ENCODE measurements around the gene EIF4E2.

DNA sequence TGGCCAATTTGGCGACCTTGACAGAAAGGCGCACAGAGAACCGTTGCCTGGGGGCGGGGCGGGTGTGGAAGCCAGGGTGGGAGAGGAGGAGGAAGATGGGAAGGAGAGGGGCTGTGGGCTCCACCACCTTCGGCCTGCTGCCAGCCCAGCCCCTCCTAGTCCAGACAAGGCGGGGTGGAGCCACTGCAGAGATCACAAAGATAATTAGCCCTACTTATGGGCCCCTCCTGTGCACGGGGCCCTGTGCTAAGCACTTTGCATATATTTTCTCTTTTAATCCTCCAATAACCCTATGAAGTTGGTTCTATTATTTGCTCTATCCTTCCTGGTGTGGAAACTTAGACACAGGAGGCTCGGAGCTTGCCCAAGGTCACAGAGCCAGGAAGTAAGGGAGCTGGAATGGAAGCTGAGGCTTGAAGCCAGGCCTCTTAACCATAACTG lies 49.1 kb upstream of the EIF4E2 start:
- TF ChIP-seq, protein P1, sequence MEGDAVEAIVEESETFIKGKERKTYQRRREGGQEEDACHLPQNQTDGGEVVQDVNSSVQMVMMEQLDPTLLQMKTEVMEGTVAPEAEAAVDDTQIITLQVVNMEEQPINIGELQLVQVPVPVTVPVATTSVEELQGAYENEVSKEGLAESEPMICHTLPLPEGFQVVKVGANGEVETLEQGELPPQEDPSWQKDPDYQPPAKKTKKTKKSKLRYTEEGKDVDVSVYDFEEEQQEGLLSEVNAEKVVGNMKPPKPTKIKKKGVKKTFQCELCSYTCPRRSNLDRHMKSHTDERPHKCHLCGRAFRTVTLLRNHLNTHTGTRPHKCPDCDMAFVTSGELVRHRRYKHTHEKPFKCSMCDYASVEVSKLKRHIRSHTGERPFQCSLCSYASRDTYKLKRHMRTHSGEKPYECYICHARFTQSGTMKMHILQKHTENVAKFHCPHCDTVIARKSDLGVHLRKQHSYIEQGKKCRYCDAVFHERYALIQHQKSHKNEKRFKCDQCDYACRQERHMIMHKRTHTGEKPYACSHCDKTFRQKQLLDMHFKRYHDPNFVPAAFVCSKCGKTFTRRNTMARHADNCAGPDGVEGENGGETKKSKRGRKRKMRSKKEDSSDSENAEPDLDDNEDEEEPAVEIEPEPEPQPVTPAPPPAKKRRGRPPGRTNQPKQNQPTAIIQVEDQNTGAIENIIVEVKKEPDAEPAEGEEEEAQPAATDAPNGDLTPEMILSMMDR (IDR thresholded peaks at IDR 0.05), result no peak
- TF ChIP-seq POLR2A (IDR thresholded peaks at IDR 0.05), result no peak

Measured in esophagus squamous epithelium (tissue), 4 donors.